Pancreas (tissue), 10 donors: ENCODE data around the gene NAP1L4. TPM values are rescaled to one million over a fixed set of nuclear protein-coding genes. Genes with fewer than 3 reads are reported as not detected.

Experiments
- ATAC-seq, 4 donors: fragments of 200-7000 bp; cut with Tn5 transposase; one replicate each; pipeline versions ENCODE4 v1.8.0 to v1.9.1; 2020; ENCODE audit warnings: mild to moderate bottlenecking in 4 of 4, moderate library complexity in 4 of 4
- DNase-seq, 6 donors: peaks; one replicate each; pipeline ENCODE4 v3.0.0-alpha.2; 2020
- FAIRE-seq: peaks from 2 replicates; lab custom pipeline; 2012; peaks lifted over from hg19 to GRCh38; lab: Jason Lieb, UNC
- H3K27ac ChIP-seq, 4 donors: fragments of 200-600 bp; sonication (generic); 1 replicate in 3 of 4; 2 replicates in 1 of 4; pipeline versions ENCODE4 v1.5.0 to v1.8.0; 2020
- H3K27me3 ChIP-seq, 4 donors: fragments of 200-600 bp; one replicate each; pipeline ENCODE4 v1.8.0; 2021
- H3K36me3 ChIP-seq, 3 donors: fragments of 200-600 bp; sonication (generic) in 1 of 3; one replicate each; pipeline versions ENCODE4 v1.5.0 to v1.8.0; 2020 to 2021
- H3K4me1 ChIP-seq, 3 donors: fragments of 200-600 bp; one replicate each; pipeline ENCODE4 v1.8.0; 2021
- H3K4me3 ChIP-seq, 4 donors: fragments of 200-600 bp; sonication (generic) in 2 of 4; one replicate each; pipeline versions ENCODE4 v1.5.0 to v1.8.0; 2020 to 2021
- H3K9me3 ChIP-seq, 4 donors: fragments of 200-600 bp; one replicate each; pipeline ENCODE4 v1.8.0; 2021
- CTCF ChIP-seq, 4 donors: fragments of 200-600 bp; sonication (generic) in 3 of 4; IDR thresholded peaks; one replicate each; pipeline versions ENCODE4 v1.5.0 to v1.8.0; 2021; ENCODE audit warnings: antibody characterized with exemption in 4 of 4
- WGBS, 2 donors: extraction: QIAGEN DNeasy Blood & Tissue Kit; methylation state at CpG; one replicate each; pipeline ENCODE4 v1.1.7; 2013; 5-methylcytosine and 5-hydroxymethylcytosine counted together
- intact Hi-C, 3 donors: fragments of 100-400 bp; cut with DNase I; formaldehyde crosslinking; loops; one replicate each; pipeline versions ENCODE4 v1.11.1 to v1.14.2; 2022
- polyA plus RNA-seq, 2 donors: library from polyadenylated mRNA; stranded (reverse); fragments of 200-250 nt; gene quantifications; one replicate each; pipeline ENCODE4 v1.2.3, GENCODE V29; 2013
- total RNA-seq, 6 donors: library from RNA; stranded (reverse); fragmentation: NEBNext Ultra II Directional in 4 of 6; extraction: Animal tissue kit (Norgen Biotek cat#: 25700) in 4 of 6; gene quantifications; one replicate each; pipeline versions ENCODE4 v1.2.1 to v1.2.4, GENCODE V29; 2021 to 2023
- donor health status: healthy with polysubstance abuse.
- donor health status: DM: no; HTN: no; CAD: no; lungs with moderate emphysema.
- donor health status: DM: no; HTN: no; CAD: no.
- donor health status: control.
- donor health status: control.
- donor health status: Bipolar disorder and iron deficiency.
- donor health status: DM: yes; HTN: yes; CAD: no.
- donor health status: DM: no; HTN: no; CAD: no.
- donor health status: DM: no; HTN: no; CAD: no.
- donor health status: DM: yes; HTN: yes; CAD: no.

Gene NAP1L4
- total and polyA plus RNA-seq, 8 donors: 29.3 to 67.4 (median 41.0) TPM

- Histone ChIP-seq H3K27me3 (no peaks in the 10 kb centered on the region), H3K4me3 (no peak overlapping the region), H3K36me3 (peaks cover 6 to 79% (median 21%) of the 10 kb centered on the region in 3 donors), H3K9me3 (no peaks in the 10 kb centered on the region), H3K4me1 (no peaks in the 10 kb centered on the region), H3K27ac (no peak overlapping the region)
- no peak for FAIRE-seq
- no peak for ATAC-seq
- DNase-seq: no peak
- 96 to 99% methylated on average over 3 of the region's 3 CpGs for WGBS, 2 donors
- intact Hi-C loops: no loop called here
- no peak for TF ChIP-seq CTCF (IDR thresholded peaks at IDR 0.05)
These were observed 17.9 kb downstream of the NAP1L4 start for GRCh38 chr11:2974272-2974671.

- WGBS, 2 donors: 77 to 82% methylated on average over 6 of the region's 6 CpGs
- DNase-seq: no peak
- no peaks in the 10 kb centered on the region for H3K4me1 ChIP-seq
- H3K36me3 ChIP-seq: peaks cover 6 to 83% (median 7%) of the 10 kb centered on the region in 3 donors
- no peak for ATAC-seq
- no peak for FAIRE-seq
- H3K27me3 ChIP-seq: no peaks in the 10 kb centered on the region
- H3K27ac ChIP-seq: no peak overlapping the region
- TF ChIP-seq CTCF (IDR thresholded peaks at IDR 0.05): no peak
- no peaks in the 10 kb centered on the region for H3K9me3 ChIP-seq
- H3K4me3 ChIP-seq: no peak overlapping the region
- intact Hi-C loops: no loop called here
These were observed 23.7 kb downstream of the NAP1L4 start for GRCh38 chr11:2968341-2968900.

GRCh38 chr11:2964782-2965181 is 27.3 kb downstream of the NAP1L4 start:
- H3K27me3 ChIP-seq: no peaks in the 10 kb centered on the region
- DNase-seq (no peak), ATAC-seq (no peak), FAIRE-seq (no peak)
- no peak overlapping the region for H3K4me3 ChIP-seq
- H3K9me3 ChIP-seq: no peaks in the 10 kb centered on the region
- no peak for TF ChIP-seq CTCF (IDR thresholded peaks at IDR 0.05)
- WGBS, 2 donors: 80 to 82% methylated on average over 4 of the region's 4 CpGs
- H3K27ac ChIP-seq: no peak overlapping the region
- H3K4me1 ChIP-seq: no peaks in the 10 kb centered on the region
- intact Hi-C loops: no loop called here
- H3K36me3 ChIP-seq: peaks cover 0 to 71% (median 11%) of the 10 kb centered on the region in 3 donors

GRCh38 chr11:2963761-2964160 is 28.4 kb downstream of the NAP1L4 start:
- peaks cover 0 to 71% (median 11%) of the 10 kb centered on the region in 3 donors for H3K36me3 ChIP-seq
- no peak overlapping the region for H3K4me3 ChIP-seq
- no peak overlapping the region for H3K27ac ChIP-seq
- no peaks in the 10 kb centered on the region for H3K9me3 ChIP-seq
- H3K27me3 ChIP-seq: no peaks in the 10 kb centered on the region
- no peak for FAIRE-seq
- intact Hi-C loops: no loop called here
- ATAC-seq: no peak
- no peak for DNase-seq
- H3K4me1 ChIP-seq: no peaks in the 10 kb centered on the region
- WGBS, 2 donors: 94 to 97% methylated on average over 6 of the region's 6 CpGs
- TF ChIP-seq CTCF (IDR thresholded peaks at IDR 0.05): no peak

- peaks cover 0 to 71% (median 11%) of the 10 kb centered on the region in 3 donors for H3K36me3 ChIP-seq
- H3K4me3 ChIP-seq: no peak overlapping the region
- DNase-seq (no peak), ATAC-seq (no peak), FAIRE-seq (no peak)
- H3K9me3 ChIP-seq: no peaks in the 10 kb centered on the region
- no peaks in the 10 kb centered on the region for H3K4me1 ChIP-seq
- no peak for TF ChIP-seq CTCF (IDR thresholded peaks at IDR 0.05)
- no peak overlapping the region for H3K27ac ChIP-seq
- 91 to 92% methylated on average over 7 of the region's 7 CpGs for WGBS, 2 donors
- H3K27me3 ChIP-seq: no peaks in the 10 kb centered on the region
- intact Hi-C loops: no loop called here
These were observed 28.9 kb downstream of the NAP1L4 start for GRCh38 chr11:2963112-2963754.
